GM21825 (cell line): ENCODE data around the gene DAB1.
"Not testable (repeated sequence)": the region's sequence is repeated elsewhere in the genome, so short reads cannot be mapped to it uniquely, and the experiment has no call there.

Source experiments
- ATAC-seq: cut with Tn5 transposase; IDR thresholded peaks from one replicate; pipeline ENCODE4 v1.9.1; 2021; ENCODE audit warnings: mild to moderate bottlenecking, moderate library complexity; ENCODE audit not compliant: unreplicated experiment

The DAB1 gene

DNA sequence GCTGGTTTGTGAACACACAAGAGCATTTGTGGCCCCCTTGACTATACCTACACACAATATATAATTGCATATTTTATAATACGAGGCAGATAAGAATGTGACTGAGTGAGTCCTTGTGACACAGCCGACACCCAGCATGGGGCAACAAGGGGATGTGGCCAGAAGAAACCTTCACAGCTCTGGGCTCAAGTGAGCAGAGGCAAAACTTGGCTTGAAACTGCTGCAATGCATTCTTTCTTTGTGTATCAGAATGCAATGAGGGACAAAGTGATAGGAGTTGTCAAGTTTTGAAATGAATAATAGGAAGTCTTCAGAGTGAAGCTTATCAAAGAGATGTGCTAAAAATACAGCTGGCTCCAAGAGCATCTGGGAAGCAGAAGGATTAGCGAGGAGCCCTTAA lies 334.0 kb downstream of the DAB1 start:
- no peak for ATAC-seq

DNA sequence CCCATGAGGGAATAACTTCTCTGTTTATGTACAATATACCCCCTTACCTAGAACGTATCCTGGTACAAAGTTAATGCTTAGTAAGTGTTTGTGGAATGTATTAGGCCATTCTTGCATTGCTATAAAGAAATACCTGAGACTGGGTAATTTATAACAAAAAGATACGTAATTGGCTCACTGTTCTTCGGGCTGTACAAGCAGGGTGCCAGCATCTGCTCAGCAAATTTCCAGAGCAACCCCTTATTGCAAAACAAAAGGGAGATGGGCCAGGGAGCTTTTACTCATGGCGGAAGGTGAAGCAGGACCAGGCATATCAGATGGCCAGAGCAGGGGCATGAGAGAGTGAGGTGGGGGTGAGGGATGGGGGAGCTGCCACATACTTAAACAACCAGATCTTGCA lies 334.6 kb downstream of the DAB1 start:
- ATAC-seq, result no peak

DNA sequence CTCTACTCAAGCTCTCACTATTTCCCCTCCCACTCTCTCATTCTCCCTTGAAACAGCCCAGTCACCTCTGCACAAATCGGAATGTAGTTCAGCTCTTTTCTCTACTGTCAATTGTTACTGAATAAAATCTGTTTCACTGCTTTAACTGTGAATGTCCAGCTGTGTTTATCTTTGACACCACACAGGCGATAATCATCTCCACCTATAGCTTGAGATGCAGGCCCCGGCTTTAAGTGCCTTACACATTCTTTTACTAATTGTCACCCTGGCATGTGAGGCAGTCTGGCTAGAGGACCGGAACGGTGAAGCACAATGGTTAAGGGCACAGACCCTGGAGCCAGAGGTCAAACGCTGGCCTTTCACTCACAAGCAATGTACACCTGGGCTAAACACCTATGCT lies 335.2 kb downstream of the DAB1 start:
- ATAC-seq, result no peak

DNA sequence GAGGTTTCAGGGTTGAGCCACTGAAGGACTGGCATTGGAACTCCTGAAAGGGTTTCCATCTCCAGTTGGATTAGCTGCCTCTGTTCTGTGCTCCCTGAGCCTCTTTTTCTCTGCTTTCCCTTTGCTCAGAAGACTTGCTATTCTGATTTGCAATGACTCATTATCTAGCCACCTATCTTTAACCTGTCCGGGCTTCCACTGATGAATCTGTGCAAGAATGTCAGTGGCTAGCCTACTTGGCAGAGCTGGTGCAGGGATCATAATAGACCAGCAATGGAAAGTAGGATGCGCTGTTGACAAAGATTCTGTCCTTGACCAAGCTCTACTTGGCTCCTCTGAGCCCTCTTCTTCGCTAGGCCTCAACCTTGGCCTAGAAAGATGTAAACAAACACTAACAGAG lies 336.2 kb downstream of the DAB1 start:
- not testable (repeated sequence) for ATAC-seq

DNA sequence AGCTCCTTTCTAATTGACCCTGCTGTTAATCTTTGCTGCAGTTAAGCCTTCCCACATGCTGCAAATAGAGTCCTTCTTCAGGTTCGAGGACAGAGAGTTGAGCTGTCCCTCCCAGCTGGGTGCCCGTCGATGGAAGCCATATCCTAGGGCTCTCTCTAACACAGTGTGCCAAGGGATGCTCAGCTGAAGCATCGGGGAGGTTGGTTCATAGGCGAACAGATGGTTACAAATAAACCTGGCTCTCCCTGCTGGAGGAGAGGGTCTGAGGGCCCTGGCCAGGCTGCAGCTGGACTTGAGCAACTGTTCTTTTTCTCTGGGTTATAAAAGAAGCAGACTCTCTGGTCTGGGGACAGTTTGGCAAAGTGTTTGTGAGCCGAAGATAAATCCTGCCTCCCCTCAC lies 337.7 kb downstream of the DAB1 start:
- no peak for ATAC-seq

DNA sequence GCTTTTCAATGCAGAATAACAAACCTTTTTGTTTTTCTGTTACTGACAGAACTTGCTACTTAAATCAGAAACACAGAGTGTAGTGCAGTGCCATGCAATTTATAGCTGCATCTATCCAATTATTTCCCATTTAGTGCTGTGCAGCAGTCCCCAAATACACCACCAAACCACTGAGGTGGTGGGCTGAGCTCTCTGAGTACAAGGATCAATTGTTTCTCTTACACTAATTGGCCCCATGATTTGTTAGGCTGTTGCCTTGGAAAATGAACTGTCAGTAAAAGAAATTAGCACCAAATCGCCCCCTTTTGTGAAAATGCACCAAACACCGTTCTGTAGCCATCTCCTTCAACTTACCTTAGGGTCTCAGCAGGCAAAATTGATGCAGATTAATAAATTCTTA lies 339.2 kb downstream of the DAB1 start:
- ATAC-seq, result no peak

DNA sequence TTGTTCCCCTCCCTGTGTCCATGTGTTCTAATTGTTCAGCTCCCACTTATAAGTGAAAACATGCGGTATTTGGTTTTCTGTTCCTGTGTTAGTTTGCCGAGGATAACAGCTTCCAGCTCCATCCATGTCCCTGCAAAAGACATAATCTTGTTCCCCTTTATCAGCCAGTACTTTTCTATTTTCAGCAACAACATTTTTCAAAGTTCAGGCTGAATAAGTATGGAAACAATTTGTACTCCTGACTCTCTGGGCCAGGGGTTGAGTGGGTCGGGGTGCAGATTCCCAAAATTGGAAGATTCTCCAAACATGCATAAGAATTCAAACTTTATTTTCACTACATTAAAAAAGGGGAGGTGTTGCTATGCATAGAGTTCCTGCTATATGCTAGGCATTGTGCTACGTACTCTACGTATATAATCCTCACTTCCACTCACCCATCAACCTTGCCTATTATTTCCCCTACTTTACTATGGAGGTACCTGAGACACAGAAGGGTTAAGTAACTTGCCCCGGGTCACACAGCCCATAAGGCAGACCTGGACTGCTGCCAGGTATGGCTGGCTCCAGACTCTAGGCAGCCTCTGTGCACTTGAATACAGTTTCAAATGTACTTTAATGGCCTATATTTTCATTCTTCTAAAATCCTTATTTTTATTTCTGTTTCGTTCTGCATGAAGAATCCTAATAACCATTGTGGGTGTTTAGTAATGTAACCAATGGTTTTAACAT lies 341.0 kb downstream of the DAB1 start:
- ATAC-seq, result no peak

DNA sequence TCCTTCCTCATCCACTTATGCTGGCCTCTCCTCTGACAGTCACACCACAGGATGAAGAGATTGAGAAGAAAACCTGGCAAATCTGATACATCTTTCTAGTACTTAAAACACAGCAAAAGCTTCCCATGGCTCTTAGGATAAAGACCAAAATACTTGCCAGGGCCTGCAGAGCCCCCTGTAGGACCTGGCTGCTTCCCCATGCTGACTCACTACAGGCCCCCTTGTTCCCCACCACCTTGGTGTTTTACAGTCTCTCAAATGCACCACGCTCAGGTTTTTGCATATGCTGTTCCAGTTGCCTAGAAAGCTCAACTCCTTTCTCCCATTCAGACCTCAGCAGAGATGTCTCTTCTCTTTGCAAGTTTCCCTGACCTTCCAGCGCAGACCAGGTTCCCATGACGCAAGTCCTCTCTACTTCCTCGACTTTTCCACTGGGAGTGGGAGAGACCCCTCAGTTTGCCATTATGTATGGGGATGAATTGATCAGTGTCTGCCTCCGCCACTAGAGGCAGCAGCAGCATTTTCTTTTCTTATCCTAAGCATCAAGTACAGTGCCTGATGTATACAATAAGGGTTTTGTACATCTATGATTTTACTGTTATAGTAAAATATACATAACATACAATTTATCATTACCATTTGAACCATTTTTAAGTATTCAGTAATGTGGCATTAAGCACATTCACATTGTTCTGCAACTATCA lies 344.3 kb downstream of the DAB1 start:
- ATAC-seq, result no peak

DNA sequence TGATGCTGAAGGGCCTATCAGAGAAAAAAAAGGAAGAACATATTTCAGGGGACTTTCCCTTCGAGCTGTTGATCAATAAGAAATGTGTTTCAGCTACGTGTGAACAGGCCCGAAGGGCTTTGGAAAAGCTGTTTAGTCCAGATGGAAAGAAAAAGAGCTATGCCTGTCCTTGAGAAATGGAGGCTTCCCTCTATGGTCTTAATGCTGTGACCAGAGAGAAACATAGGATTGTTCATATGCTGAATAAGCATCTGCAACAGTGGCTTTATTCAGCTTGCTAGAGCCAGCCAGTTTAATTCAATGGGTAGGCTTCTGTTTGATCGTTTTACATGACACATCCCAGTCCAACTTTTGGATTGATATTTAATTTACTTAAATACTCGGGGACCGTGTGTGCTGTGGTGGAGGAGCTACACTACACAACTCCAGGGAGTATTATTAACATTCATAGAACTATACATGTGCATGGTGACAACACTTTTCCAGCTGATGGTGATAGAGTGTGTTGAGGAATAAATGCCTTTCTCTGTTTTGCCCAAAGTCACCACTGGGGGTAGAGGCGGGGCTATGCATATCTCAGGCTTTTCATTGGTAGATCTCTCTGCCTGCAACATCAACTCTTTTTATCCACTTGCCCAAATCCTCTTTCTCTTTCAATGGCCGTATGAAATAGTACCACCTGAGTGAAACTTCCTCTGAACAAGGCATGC lies 351.3 kb downstream of the DAB1 start:
- ATAC-seq, result no peak

DNA sequence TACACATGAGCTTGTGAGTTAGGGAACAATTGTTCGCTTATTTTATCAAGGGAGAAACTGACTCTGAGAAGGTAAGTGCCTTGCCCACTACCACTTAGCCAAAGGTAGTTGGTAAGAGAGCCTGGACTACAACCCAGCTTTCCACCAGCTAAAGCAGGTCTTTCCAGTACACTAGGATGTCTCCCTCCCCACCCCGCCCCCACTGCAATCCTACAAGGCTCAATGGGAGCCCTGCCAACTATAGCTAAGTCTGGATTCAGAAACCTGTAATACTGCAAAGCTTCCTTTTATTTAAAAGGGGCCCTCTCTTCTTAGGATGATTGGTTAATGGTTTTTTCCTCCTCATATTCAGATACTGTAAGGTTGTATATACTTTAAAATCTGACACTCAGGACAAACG lies 356.0 kb downstream of the DAB1 start:
- no peak for ATAC-seq

DNA sequence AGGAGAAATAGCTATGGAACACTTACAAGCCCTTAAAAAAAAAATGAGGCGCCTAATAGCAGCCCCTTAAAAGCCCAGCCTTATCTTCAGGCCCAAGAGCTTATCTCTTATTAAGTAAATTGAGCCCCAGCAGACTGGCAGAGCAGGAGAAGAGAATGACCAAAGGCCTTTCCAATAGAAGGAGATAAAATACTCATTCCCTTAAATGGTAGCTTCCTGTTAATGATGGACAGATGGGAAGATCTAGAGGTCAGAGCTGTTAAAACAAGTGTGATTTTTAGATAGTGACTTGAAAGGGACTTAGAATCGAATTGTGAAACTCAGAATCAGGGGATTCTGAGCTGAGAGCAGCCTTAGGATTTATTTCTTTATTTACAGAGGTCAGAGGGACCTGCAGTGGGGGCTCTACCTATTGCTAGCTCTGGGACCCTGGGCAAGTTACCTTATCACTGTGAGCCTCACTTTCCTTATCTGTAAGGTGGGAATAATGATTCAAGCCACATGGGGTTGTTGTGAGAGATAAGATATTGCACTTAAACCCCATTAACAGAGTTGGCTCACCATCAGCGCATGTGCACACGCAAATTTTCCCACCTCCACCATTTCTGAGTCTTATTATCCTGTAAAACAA lies 356.8 kb downstream of the DAB1 start:
- ATAC-seq, result no peak

DNA sequence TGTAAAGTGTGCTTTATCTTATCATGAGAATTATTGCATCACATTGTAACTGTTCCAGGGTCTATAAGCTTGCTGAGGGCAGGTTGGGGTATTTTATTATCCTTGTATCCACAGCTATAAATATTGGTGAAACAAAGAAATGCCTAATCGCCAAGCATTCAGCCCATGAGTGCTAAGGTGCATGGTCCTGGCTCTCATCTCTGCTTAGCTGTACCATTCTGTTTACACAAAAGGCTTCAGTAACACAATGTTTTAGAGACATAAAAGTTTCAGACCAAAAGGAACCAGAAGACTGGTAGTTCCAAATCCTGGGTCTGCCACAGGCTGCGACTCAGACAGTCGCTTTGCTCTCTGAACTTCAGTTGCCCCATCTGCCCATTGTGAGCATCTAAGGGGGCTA lies 358.4 kb downstream of the DAB1 start:
- no peak for ATAC-seq

DNA sequence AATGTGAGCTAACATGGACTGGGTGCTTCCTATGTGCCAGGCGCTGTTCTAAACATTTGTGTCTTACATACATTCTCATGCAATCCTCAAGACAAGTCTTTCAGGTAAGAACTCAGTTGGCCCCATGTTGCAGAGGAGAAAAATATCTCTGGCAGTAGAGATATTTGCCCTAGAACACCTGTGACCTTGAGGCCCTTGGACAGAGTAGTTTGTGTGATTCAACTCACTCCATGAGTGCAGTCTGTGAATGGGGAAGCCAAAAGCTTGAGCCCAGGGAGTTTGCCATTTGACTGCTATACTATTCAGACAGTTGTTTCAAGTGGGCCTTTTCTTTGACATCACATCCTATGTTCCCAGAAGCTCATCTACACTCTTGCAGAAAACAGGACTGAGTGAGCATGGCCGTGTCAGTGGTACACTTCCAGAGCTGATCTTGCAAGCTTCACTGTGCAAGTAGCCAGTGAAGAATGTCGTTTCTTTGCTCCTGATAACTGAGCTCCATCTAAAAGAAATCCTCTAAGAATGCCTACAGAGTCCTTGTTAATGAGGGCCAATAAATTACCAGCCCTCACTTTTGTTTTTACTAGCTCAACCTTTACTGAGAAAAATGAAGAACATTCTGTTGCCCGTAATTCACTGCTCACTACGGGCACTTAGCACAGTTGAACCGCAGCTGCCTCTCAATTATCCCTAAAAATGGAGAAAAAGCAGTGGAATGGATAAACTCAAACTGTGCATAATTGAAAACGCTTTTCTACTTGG lies 359.3 kb downstream of the DAB1 start:
- ATAC-seq, result no peak

DNA sequence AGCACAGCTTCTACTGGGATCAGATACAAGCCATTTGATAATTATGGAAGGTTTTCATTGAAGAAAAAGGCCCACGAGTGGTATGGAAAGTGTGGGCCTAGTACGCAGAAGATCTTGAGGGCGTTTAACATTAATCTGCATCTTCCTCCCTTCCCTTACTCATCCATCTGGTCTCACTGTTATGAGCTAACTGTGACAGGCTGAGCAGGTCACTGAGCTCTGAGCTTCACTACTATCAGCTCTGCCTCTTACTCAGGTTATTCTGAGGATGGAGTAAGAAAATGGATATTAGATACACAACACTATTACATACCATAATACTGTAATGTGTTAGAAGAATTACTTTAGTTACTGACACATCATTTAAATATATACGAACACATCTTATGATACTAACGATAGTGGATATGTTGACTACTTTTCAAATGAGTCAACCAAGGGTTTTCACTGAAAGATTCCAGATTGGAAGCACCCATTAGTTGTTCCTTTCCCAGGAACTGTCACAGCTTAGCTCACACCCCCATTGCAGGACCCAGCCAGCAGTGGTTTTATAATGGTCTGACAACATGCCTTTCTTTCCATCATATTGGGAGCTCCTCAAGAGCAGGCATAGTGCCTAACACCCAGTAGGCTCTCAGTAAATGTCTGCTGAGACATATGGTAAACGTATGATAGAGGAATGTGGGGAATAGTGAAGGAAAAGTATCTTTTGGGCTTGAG lies 360.3 kb downstream of the DAB1 start:
- no peak for ATAC-seq

DNA sequence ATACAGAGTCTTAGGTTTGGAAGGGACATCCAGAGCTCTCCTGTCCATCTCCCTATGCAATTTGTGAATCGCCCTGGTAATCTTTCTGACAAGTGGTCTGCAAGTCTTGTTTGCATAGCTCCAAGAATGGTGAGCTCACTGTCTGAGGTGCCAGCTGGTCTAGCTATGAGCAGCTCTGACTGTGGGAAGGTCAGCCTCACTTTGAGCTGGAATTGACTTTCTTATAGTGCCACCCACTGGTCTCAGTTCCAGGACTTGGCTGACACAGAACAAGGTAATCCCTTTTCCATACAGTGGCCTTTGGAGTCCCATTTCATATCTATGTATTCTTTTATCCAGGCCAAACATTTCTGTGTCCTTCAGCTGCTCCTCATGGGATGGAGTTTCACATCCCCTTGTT lies 362.5 kb downstream of the DAB1 start:
- ATAC-seq, result no peak

DNA sequence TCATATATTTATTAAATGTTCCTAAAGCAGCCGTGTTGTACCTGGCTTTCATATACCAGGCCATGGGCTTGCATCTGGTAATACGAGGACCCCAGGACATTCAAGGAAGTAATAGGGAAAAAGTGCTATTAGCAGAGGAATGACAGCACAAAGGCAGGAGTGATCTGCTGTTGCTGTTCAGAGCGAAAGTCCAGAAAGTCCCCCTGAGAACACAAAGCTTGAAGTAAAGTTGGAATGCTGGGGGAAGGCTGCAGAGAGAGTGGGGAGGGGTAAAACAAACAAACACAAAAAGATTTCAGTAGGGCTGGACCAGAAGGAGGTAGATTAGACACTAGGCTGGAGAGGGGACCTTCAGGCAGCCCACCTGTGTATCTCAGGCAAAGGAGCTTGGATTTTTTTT lies 363.4 kb downstream of the DAB1 start:
- ATAC-seq, result no peak

DNA sequence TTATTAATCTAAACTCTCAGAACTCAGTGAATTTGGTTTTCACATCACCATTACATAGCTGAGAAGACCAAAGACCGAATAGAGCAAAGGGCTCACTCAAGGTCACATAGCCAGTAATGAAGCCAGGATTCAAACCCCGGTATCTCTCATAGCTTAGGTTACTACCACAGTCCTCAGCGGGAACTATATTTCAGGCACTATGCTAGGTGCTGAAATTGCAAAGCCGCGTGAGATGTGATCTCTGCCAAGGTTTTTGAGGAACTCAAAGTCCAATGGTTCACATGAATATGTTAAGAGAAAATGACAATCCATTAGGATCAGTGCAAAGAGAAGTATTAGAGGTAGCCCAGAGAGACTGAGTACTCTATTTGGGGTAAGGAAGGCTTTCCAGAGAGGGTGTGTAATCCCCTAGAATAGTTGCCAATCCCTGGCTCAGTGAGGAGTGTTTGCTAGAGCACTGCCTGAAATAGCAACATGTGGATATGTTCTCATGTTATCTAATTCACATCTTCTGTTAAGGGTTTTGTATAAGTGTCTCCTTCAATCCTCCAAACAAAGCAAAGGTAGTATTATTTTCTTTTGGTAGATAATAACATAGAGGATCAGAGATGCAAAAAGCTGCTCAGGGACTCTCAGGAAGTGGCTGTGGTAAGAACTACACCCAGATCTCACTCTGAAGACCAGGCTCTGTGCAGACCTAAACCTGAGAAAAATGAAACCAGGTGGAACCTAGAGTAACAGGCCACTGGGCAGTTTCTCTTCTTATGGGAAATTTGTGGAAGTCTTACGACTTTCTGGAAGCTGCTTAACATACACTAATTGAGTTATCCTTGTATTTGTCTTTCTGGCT lies 365.0 kb downstream of the DAB1 start:
- no peak for ATAC-seq

DNA sequence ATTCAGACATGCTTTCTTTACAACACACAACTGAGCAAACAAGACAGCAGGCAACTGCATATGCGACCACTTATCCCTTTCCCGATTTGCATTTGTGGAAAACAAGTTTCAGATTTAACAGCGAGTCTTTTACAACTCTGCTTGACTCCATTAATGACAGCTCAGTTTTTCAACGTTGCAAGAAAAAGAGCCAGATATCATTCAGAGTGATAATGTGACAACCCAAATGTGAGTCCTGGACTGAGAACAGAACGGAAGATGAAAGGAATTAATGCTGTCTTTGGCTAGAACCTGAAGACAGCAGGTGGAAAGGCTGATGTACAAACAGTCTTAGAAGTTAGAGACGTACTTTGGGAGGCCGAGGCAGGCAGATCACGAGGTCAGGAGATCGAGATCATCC lies 375.0 kb downstream of the DAB1 start:
- no peak for ATAC-seq

DNA sequence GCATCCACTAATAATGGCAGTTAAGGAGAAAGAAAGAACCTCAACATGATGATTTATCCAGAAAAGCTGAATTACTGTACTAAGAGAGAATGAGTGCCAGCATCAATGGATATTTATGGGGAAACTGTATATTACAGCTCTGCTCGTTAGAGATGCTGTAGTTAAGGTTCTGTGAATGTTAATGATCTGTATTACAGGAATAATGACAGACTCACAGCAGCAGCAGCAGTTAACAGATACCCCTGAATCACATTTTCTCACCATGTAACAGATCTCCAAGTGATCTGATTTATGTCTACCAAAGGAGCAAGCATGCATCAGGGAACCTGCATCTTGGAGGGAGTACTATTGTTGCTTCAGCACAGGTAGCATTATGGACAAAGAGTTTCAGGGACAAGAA lies 377.4 kb downstream of the DAB1 start:
- no peak for ATAC-seq
